M059J (cell line): ENCODE data around the gene ZNF384. TPM values are rescaled to one million over a fixed set of nuclear protein-coding genes. Genes with fewer than 3 reads are reported as not detected.
A peak's percentile ranks its signal among the peaks of the same experiment; 100 is the strongest.
"Not testable (repeated sequence)": the region's sequence is repeated elsewhere in the genome, so short reads cannot be mapped to it uniquely, and the experiment has no call there.

Experiments used
- DNase-seq: peaks from one replicate; pipeline ENCODE4 v3.0.0-alpha.2; 2012; ENCODE audit warnings: low read depth
- total RNA-seq: library from RNA; depleted of rRNA; stranded (reverse); fragments of >200 nt; shearing (Covaris generic); gene quantifications from 2 replicates; pipeline ENCODE4 v1.2.3, GENCODE V29; 2014; rRNA removed

The ZNF384 gene
- 18.1 and 25.0 TPM in 2 replicates for total RNA-seq

GRCh38 chr12:6688999-6689882, at the start of gene ZNF384:
Gene ZNF384 (minus strand): TSS chr12:6689375. CDS start chr12:6679520, 9,855 bp downstream.
- DNase-seq: peak; percentile 99

DNA sequence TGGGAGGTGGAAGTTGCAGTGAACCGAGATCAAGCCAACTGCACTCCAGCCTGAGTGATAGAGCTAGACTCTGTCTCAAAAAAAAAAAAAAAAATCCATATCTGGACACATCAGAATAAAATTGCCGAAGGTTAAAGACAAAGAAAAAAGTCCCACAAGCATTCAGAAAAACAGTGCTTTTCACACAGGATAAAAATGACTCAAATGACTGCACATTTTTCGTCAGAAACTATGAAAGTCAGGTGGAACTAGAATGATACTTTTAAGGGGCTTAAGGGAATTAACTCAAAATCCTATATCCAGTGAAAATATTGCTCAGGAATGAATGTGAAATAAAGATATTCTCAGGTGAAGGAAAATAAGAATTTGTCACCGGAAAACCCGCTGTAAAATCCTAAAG, 47.6 kb upstream of the ZNF384 start:
- no peak for DNase-seq

DNA sequence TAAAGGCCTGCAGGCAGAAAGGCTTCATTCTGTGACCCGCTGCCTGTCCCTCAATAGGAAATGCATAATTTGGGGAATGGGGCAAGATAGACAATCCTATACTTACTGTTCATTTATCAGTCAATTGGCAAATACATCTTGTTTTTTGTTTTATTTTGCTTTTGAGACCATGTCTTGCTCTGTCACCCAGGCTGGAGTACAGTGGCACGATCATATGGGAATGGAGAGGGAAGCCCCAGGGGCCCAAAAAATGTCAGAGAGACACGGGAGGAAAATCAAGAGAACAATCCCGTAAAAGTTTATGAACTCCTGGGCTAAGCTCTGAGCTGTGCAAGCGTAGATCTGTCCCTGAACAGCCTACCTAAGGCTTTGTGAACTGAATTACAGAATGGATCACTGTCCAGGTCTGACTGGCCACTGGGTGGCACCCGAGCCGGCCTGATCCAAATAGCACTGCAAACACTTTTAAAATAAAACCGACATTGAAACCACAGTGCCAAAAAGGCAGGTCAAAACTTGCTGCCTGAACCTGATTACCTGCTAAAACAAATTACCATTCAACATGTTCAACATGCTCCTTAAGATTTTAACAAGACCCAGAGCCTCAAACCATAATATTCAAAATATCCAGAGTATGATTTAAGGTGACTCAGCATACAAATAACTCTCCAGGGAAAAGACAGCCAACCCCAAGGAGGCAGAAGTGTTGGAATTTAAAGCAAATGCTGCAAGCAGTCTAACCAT, 46.4 kb upstream of the ZNF384 start:
- peak; percentile 55 for DNase-seq

- no peak for DNase-seq
Observed at GRCh38 chr12:6734506-6735387, 45.6 kb upstream of the ZNF384 start.

DNA sequence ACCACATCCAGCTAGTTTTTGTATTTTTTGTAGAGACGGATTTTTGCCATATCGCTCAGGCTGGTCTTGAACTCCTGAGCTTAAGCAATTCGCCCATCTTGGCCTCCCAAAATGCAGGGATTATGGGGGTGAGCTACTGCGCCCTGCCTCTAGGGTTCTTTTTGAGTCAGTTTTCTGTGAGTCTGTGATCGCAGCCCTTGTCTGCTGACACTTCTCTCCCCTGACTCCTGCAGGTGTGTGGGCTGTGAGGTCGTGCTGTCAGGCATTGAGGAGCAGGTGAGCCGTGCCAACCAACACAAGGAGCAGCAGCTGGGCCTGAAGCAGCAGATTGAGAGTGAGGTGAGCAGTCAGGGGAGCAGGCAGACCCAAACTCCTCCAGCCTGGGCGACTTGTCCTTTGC, 41.0 kb upstream of the ZNF384 start:
- no peak for DNase-seq

DNA sequence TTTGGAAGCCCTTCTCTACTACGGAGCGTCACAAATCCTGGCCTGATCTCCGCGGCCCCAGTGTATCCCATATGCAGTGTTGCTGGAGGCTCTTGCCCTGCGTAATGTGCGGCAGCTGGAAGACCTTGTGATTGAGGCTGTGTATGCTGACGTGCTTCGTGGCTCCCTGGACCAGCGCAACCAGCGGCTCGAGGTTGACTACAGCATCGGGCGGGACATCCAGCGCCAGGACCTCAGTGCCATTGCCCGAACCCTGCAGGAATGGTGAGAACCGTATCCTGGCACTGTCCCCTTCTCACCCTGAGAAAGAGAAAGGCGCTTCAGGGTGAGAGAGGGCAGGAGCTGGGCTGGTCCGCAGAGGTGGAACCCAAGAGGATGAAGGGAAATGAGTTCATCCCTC, 40.0 kb upstream of the ZNF384 start:
- no peak for DNase-seq

DNA sequence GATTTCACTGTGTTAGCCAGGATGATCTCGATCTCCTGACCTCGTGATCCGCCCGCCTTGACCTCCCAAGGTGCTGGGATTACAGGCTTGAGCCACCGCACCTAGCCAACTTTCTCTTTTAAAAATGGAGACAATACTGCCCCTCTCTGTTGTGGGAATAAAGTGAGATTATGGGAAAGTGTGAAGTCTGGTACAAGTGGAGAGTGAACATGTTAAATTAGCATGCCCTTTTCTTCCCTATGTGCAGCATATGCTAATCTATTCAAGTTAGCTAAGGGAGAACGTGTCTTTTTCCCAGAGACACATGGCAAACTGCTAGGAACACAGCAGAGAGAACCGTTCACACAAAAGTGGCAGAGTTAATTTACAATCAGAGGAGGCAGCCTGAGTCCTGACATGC, 36.2 kb upstream of the ZNF384 start:
- DNase-seq: no peak

- peak; percentile 32 for DNase-seq
Observed at GRCh38 chr12:6724409-6724797, 35.2 kb upstream of the ZNF384 start.

GRCh38 chr12:6723607-6724408, 34.6 kb upstream of the ZNF384 start, which contains the start of gene COPS7A:
Gene COPS7A (plus strand): TSS chr12:6724046. CDS start chr12:6724657, 611 bp downstream.
- peak; percentile 98 for DNase-seq

DNA sequence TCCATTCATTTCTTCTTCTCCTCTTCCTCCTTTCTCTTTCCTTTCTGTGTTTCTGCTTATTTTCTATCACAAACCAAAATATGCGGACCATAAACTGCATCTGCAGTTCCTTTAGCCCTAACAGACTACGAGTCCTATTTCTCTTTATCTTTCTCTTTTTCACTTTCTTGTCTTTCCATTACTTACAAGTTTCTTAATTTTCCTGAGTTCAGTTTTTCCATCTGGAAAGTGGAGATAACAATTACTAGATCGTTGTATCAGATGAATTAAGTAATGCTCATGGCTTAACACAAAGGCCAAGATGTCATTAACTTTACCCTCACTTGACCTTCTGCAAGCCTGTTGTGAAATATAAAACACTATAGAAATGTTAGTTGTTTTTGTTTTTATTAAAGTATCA, 33.7 kb upstream of the ZNF384 start:
- DNase-seq: no peak

GRCh38 chr12:6716874-6717437, 27.8 kb upstream of the ZNF384 start:
- DNase-seq: no peak

- DNase-seq: not testable (repeated sequence)
Observed at GRCh38 chr12:6716031-6716873, 27.1 kb upstream of the ZNF384 start.

DNA sequence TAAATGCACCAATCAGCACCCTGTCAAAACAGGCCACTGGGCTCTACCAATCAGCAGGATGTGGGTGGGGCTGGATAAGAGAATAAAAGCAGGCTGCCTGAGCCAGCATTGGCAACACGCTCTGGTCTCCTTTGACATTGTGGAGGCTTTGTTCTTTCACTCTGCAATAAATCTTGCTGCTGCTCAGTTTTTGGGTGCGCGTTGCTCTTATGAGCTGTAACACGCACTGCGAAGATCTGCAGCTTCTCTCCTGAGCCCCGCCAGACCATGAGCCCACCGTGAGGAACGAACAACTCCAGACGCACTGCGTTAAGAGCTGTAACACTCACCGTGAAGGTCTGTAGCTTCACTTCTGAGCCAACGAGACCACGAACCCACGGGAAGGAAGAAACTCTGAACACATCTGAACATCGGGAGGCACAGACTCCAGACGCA, 19.8 kb upstream of the ZNF384 start:
- no peak for DNase-seq

GRCh38 chr12:6708351-6708750, 19.2 kb upstream of the ZNF384 start:
- DNase-seq: not testable (repeated sequence)

DNA sequence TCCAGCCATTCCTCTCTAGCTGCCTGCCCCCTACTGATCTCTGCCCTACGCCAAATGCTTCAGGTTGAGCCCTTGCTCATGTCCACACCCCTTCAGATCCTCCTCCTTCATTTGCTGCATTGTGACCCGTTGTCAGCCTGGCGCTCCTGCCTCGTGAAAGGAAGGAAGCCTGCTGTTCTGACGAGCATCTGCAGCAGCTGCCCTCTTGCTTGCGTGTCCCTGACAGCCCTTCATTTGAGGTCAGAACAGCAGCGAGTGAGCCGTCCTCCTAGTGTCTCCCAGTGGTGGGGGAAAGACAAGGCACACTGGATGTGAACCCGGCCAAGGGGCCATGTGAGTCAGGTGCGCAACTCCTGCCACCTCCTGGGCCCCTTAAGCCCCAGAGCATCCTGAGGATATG, 14.5 kb upstream of the ZNF384 start:
- peak; percentile 25 for DNase-seq

- DNase-seq: peak; percentile 41
Observed at GRCh38 chr12:6701078-6701768, 12.0 kb upstream of the ZNF384 start.

DNA sequence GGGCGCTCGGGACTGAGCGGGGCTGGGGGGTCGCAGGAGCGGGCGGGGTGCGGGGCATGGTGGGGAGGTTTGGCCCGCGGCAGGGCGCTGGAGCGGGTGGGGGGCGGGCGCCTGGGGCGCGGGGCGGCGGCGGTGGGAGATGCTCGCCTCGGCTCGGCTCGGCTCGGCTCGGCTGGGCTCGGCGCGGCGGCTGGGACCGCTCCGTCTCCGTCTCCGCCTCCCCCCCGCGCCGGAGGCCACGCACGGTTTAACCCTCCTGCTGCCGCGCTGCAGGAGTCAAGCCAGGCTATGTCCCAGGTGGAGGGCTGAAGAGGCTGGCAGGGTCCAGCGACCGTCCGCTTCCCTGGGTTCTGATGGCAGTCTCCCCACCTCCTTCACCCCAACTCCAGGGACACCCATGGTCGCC, 11.5 kb upstream of the ZNF384 start, which contains the start of gene PIANP:
TSS of gene PIANP (minus strand) at position 170 of the 406 bp plus-strand sequence. CDS start 2,754 bp downstream, outside the sequence.
- peak; percentile 16 for DNase-seq

- DNase-seq: no peak
Observed at GRCh38 chr12:6699989-6700645, 10.9 kb upstream of the ZNF384 start.
